ENCODE results near the gene DHX9.

The DHX9 gene

GRCh38 chr1:182842265-182842664 lies 3.1 kb downstream of the DHX9 start:
- no peak for DNase-seq

- no peak for DNase-seq
Measured at GRCh38 chr1:182845379-182845778, 6.2 kb downstream of the DHX9 start.

DNA sequence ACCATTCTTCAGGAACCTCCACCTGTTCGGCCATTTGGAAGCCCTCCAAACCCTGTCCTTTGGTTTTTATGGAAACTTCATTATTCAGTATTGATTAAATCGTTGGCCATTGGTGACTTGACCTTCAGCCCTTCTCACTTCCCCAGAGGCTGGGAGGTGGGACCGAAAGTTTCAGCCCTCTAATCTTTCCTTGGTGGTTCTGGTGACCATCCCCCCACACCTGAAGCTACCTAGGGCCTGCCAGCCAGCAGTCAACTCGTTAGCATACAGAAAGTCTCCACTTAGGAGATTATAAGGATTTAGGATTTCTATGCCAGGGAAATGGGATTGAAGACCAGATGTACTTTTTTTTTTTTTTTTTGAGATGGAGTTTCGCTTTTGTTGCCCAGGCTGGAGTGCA lies 6.7 kb downstream of the DHX9 start:
- DNase-seq, result no peak

DNA sequence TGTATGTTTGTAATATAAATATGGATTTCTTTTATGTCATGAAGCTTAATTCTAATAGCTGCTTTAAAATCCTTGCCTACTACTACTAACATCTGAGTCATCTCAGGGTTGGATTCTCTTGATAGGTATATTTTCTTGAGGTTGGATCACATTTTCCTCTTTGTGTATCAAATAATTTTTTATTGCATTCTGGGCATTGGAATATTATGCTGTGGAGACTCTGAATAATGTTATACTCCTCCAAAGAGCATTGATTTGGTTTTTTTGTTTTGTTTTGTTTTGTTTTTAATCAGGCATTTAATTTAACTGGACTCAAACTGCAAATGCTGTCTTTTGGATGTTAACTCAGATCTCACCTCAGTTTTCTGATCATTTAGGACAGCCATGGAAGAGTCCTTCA lies 8.0 kb downstream of the DHX9 start:
- DNase-seq, result no peak

DNA sequence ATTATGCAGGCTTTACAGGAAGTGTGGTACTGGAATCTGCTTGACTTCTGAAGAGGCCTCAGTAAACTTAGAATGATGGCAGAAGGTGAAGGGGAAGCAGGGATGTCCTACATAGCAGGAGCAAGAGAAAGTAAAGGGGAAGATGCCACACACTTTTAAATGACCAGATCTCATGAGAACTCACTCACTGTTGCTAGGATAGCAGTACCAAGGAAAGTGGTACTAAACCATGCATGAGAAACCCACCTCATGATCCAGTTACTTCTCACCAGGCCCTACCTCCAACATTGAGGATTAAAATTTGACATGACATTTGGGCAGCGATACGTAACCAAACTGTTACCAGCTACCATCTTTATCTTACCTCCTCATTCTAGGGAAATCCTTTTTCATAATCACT lies 9.6 kb downstream of the DHX9 start:
- no peak for DNase-seq

DNA sequence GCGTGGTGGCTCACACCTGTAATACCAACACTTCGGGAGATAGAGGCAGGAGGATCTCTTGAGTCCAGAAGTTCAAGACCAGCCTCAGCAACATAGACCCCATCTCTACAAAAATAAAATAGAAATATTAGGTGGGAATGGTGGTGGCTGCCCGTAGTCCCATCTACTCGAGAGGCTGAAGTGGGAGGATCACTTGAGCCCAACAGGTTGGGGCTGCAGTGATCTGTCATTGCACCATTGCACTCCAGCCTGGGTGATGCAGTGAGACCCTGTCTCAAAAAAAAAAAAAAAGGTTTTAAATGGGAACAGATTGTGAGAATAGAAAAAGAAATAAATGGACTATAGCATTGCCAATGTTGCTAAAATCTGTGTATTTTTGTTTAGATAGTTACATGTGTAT lies 11.2 kb downstream of the DHX9 start:
- no peak for DNase-seq

- no peak for DNase-seq
Measured at GRCh38 chr1:182851825-182852224, 12.7 kb downstream of the DHX9 start.

- DNase-seq, result no peak
Measured at GRCh38 chr1:182855911-182856310, 16.8 kb downstream of the DHX9 start.

GRCh38 chr1:182857212-182857611 lies 18.1 kb downstream of the DHX9 start:
- DNase-seq, result no peak

- no peak for DNase-seq
Measured at GRCh38 chr1:182860658-182861057, 21.5 kb downstream of the DHX9 start.

- DNase-seq, result no peak
Measured at GRCh38 chr1:182861994-182862393, 22.8 kb downstream of the DHX9 start.

DNA sequence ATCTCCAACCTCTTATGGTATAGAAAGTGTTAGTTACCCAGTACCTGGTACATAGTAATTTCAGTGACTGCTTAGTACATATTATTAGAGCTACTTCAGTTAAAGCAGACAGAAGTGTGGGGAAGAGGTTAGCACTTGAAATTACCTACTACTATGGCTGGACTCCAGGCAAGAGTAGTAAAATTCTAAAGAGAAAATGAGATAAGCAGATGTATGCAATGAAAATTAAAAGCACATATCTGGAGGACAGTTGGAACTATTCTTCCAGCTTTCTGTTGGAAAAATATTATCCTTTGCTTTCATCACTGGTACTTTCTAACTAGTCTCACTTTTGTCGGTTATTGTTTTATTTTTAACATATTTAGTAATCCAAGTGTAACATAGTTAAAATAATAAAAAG lies 23.7 kb downstream of the DHX9 start:
- no peak for DNase-seq

GRCh38 chr1:182863940-182864339 lies 24.8 kb downstream of the DHX9 start:
- no peak for DNase-seq

- DNase-seq, result no peak
Measured at GRCh38 chr1:182867861-182868260, 28.7 kb downstream of the DHX9 start.

DNA sequence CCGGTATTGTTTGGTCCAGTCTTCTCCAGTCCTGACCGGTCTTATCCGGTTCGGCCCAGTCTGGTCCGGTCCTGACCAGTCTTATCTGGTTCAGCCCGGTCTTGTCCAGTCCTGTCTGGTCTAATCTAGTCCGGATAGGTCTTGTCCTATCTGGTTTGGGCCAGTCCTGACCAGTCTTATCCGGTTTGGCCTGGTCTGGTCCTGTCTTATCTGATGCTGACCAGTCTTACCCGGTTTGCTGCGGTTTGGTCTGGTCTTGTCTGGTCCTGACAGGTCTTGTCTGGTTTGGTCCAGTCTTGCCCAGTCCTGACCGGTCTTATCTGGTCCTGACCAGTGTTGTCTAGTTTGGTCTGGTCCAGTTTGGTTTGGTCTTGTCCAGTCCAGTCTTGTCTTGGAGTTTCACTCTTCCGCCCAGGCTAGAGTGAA lies 30.1 kb downstream of the DHX9 start:
- no peak for DNase-seq

DNA sequence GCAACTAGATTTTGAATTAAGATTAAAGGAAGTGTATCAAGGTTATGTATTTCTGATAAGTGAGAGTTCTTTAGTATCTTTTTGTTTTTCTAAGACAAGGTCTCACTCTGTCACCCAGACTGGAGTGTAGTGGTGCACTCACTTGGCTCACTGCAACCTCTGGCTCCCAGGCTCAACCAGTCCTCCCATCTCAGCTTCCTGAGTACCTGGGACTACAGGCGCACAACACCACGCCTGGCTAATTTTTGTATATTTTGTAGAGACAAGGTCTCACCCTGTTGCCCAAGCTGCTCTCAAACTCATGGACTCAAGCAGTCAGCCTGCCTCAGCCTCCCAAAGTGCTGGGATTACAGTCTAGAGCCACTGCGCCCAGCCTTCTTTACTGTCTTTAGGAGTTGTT lies 33.7 kb downstream of the DHX9 start:
- no peak for DNase-seq

DNA sequence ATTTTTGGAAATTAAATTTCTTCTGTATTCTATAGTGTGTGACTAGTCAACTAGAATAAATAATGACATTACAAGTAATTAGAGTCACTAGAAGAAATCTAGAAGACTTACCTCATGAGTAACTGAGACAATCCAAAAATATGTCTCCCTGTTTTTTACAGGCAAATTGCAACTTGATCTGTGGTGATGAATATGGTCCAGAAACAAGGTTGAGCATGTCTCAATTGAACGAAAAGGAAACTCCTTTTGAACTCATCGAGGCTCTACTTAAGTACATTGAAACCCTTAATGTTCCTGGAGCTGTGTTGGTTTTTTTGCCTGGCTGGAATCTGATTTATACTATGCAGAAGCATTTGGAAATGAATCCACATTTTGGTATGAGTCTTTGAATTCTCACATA lies 36.7 kb downstream of the DHX9 start:
- DNase-seq, result no peak

DNA sequence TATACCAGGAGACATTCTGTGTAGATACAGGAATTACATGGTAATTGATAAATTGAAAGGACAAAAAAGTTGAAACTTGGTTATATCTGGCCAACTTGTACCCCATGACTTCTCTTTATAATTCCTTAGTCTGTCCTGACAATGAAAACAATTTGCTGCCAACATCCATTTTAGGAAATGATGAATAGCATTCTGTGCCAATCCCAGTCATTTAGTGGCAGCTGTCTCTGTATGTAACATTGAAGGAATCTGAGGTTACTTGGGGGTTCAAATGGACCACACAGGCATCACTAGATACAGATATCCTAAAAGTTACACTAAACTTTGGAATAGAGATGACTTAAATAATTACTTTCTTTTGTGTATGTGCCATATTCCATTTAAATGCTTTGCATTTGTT lies 38.2 kb downstream of the DHX9 start:
- no peak for DNase-seq

- DNase-seq, result no peak
Measured at GRCh38 chr1:182877842-182878241, 38.7 kb downstream of the DHX9 start.

- DNase-seq, result no peak
Measured at GRCh38 chr1:182884872-182885271, 45.7 kb downstream of the DHX9 start.

DNA sequence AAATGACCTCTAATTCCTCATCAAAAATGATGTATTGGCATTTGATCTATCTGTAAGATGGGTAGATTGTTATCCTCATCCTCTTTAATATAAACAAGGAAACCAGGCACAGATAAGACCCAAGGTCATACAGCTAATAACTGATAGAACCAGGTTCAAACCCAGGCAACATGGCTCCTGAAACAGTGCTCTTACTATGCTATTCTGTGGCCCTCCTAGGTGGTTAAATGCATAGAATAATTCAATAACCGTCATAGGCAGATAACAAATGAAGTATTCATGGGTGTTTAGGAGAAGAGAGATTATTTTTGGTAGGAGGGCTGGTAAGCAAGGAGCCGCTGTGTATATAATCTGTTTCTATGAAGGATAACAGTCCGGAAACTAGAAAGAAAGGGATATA lies 46.4 kb downstream of the DHX9 start:
- no peak for DNase-seq

DNA sequence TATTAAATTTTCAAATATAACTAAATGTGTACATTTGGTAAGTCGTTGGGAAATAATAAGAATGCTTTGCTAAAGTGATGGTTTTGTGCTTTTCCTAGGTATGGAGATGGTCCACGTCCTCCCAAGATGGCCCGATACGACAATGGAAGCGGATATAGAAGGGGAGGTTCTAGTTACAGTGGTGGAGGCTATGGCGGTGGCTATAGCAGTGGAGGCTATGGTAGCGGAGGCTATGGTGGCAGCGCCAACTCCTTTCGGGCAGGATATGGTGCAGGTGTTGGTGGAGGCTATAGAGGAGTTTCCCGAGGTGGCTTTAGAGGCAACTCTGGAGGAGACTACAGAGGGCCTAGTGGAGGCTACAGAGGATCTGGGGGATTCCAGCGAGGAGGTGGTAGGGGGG lies 47.8 kb downstream of the DHX9 start:
- DNase-seq, result no peak

DNA sequence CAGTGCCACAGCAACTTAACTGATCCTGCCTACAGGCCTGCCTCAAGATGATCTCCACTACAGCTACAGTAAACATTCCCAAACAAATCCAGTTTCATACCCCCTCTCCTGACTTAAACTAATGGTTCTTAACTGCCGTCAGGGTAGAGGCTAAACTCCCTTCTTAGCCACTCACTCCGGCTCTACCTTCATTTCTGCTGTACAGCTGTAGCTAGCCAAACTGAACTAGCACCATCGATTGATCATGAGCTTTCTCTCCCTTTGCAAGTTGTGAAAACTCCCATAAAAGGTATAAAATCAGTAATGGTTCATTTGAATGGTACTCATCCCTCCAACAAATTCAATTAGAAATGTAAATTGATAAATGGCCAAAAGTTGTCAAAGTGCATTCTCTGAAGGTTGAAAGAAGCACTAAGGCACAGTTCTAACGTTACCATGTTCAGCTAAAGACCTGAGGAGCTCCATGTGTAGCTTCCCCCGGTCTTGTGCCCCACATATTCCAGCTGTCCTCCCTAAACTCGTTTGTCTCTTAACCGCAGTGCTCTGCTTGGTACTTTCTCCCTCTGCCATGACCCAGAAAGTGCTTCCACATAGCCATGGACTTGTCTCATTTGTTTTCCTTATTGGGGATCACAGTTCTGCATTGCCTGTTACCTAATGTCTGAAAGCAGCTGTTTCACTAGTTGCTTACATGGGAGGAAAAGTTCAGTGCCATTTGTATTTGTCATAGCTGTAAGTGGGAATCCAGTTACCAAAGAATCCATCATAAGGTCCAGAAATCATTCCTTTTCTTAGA lies 49.8 kb downstream of the DHX9 start:
- no peak for DNase-seq

DNA sequence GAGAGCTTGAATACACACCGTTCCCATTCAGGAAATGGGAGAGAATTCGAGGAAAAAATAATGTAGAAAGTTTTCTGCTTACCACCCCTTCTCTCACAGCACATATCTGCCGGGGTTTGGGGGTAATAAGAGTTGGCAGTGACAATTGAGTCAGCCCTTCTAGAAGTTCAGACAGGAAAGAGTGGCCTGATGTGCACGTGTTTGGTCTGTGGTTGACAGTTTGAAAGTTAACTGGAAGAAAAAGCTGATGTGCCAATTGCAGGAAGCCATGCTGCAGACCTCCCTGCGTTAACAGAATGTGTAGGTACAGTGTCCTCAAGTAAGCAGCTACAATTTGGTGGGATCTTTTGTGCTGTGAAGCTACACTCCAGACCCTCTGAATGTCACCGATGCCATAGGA lies 50.9 kb downstream of the DHX9 start:
- DNase-seq, result peak; percentile 17

DNA sequence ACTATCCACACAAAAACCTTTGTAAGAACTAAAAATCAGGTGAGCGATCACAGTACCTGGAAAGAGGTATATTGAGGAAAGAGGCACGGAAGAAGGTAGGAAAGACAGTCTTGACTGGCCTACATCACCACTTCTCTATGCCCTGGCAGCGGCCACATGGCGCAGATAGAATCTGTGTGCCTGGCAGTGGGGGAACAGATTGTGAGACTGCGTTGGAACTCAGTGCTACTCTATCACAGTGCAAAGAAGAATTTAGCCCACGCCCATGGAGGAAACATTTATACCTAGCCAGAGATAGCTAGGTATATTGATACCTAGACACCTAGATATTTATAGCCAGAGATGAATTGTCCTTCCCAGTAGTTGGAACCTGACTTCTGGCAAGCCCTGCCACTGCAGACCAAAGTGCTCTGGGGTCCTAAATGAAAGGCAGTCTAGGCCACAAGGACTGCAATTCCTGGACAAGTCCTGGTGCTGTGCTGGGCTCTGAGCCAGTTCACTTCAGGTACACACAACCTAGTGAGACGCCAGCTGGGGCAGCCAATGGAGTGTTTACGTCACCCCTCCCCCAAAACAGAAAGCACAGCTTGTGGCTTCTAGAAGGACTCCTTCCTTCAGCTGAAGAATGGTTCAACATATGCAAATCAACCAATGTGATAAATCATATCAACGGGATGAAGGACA lies 51.9 kb downstream of the DHX9 start:
- DNase-seq, result no peak
